ENCODE results near the gene LCK.

DNA sequence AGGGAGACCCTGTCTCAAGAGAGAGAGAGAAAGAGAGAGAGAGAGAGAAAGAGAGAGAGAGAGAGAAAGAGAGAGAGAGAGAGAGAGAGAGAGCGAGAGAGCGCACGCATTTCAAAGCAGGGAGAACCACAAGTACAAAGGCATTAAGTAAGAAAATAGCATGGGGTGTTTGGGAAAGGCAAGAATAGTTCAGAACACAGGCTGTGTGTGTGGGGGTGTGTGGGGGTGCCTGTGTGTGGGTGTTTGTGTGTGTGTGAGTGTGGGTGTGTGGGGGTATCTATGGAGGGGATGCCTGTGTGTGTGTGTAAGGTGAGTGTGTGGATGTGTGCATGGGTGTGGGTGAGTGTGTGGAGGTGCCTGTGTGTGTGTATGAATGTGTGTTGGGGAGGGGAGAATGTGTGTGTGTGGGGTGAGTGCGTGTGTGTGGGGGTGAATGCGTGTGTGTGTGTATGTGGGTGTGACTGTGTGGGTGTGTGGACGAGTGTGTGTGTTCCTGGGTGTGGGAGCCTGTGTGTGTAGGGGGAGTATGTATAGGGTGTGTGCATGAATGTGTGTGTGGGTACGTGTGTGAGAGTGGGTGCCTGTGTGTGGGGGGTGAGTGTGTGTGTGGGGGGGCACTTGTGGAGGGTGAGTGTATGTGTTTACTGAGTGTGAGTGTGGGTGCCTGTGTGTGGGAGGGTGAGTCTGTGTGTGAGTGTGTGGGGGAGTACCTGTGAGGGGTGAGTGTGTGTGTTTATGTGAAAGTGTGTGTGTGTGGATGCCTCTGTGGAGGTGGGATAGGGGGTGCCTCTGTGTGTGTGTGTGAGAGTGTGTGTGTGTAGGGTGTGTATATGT, 21.7 kb downstream of the LCK start:
- TF ChIP-seq EZH2phosphoT487 (IDR thresholded peaks at IDR 0.05; ENCODE audit: insufficient read depth, low read depth) (no peak), EZH2 (IDR thresholded peaks at IDR 0.05; ENCODE audit: insufficient read depth, poor library complexity, severe bottlenecking) (no peak)
